GM23338 (cell line): ENCODE data around the gene GNAI3. TPM values are rescaled to one million over a fixed set of nuclear protein-coding genes. Genes with fewer than 3 reads are reported as not detected.

Source experiments
- ATAC-seq: fragments of 200-7000 bp; cut with Tn5 transposase; 3 replicates; pipeline ENCODE4 v1.9.1; 2020
- DNase-seq: peaks from one replicate; pipeline ENCODE4 v3.0.0-alpha.2; 2015; ENCODE audit warnings: low spot score
- H2AFZ ChIP-seq: fragments of 200-600 bp; sonication (generic); 2 replicates; pipeline ENCODE4 v1.8.0; 2016; ENCODE audit warnings: antibody characterized with exemption, mild to moderate bottlenecking, moderate library complexity
- H3F3A ChIP-seq: fragments of 200-600 bp; sonication (generic); replicated peaks from 2 replicates; pipeline ENCODE4 v1.8.0; 2017; ENCODE audit warnings: antibody characterized with exemption, mixed run types, low read depth
- H3K27ac ChIP-seq: fragments of 200-600 bp; sonication (generic); 2 replicates; pipeline ENCODE4 v1.6.1; 2016; ENCODE audit warnings: low read depth
- H3K27me3 ChIP-seq: fragments of 200-600 bp; sonication (generic); 2 replicates; pipeline ENCODE4 v1.8.0; 2016; ENCODE audit warnings: mild to moderate bottlenecking, mixed run types, moderate library complexity; ENCODE audit not compliant: insufficient read depth
- H3K36me3 ChIP-seq: fragments of 200-600 bp; sonication (generic); 2 replicates; pipeline ENCODE4 v1.8.0; 2016; ENCODE audit warnings: mild to moderate bottlenecking; ENCODE audit not compliant: insufficient read depth
- H3K4me1 ChIP-seq: fragments of 200-600 bp; sonication (generic); 2 replicates; pipeline ENCODE4 v1.8.0; 2016; ENCODE audit warnings: mild to moderate bottlenecking, moderate library complexity; ENCODE audit not compliant: insufficient read depth
- H3K4me2 ChIP-seq: fragments of 200-600 bp; sonication (generic); 2 replicates; pipeline ENCODE4 v1.7.1; 2017; ENCODE audit warnings: mixed run types
- H3K4me3 ChIP-seq: fragments of 200-600 bp; sonication (generic); 2 replicates; pipeline ENCODE4 v1.6.1; 2016; ENCODE audit warnings: mixed run types
- H3K79me2 ChIP-seq: fragments of 200-600 bp; sonication (generic); replicated peaks from 2 replicates; pipeline ENCODE4 v1.8.0; 2017; ENCODE audit warnings: mild to moderate bottlenecking; ENCODE audit not compliant: insufficient read depth
- H3K9me2 ChIP-seq: fragments of 200-600 bp; sonication (generic); 2 replicates; pipeline ENCODE4 v1.8.0; 2017; ENCODE audit not compliant: insufficient read depth
- H4K20me1 ChIP-seq: fragments of 200-600 bp; sonication (generic); replicated peaks from 2 replicates; pipeline ENCODE4 v1.8.0; 2017; ENCODE audit warnings: mild to moderate bottlenecking; ENCODE audit not compliant: insufficient read depth
- H3K27ac Mint-ChIP-seq: 2 replicates; pipeline ENCODE4 v1.8.0; 2020; ENCODE audit warnings: inconsistent platforms, mild to moderate bottlenecking, moderate library complexity, mixed read lengths
- H3K27me3 Mint-ChIP-seq: 3 replicates; pipeline ENCODE4 v1.8.0; 2022; ENCODE audit warnings: low read depth, mild to moderate bottlenecking, moderate library complexity, mixed read lengths, inconsistent platforms; ENCODE audit not compliant: insufficient read depth, poor library complexity
- H3K36me3 Mint-ChIP-seq: 3 replicates; pipeline ENCODE4 v1.8.0; 2021; ENCODE audit warnings: low read depth, mild to moderate bottlenecking, inconsistent platforms, moderate library complexity, mixed read lengths
- H3K4me1 Mint-ChIP-seq: 3 replicates; pipeline ENCODE4 v1.8.0; 2020; ENCODE audit warnings: mild to moderate bottlenecking, inconsistent platforms, mixed read lengths
- H3K4me3 Mint-ChIP-seq: 3 replicates; pipeline ENCODE4 v1.8.0; 2021; ENCODE audit warnings: moderate library complexity, mild to moderate bottlenecking, inconsistent platforms, mixed read lengths
- H3K9me3 Mint-ChIP-seq: 3 replicates; pipeline ENCODE4 v1.8.0; 2020; ENCODE audit warnings: moderate library complexity, mild to moderate bottlenecking, inconsistent platforms, mixed read lengths
- CREB1 ChIP-seq: fragments of 250-450 bp; sonication (Bioruptor Pico); IDR thresholded peaks from 2 replicates; pipeline ENCODE4 v1.5.0; 2020; ENCODE audit warnings: low read depth, mild to moderate bottlenecking, moderate library complexity
- EZH2 ChIP-seq: fragments of 200-600 bp; sonication (generic); IDR thresholded peaks from one replicate; pipeline ENCODE4 v1.8.0; 2017; ENCODE audit warnings: antibody characterized with exemption, mild to moderate bottlenecking, low read depth; ENCODE audit not compliant: unreplicated experiment
- EZH2phosphoT487 ChIP-seq: fragments of 200-600 bp; sonication (generic); IDR thresholded peaks from one replicate; pipeline ENCODE4 v1.8.1; 2018; ENCODE audit warnings: antibody characterized with exemption; ENCODE audit not compliant: unreplicated experiment
- JUNB ChIP-seq: IDR thresholded peaks from one replicate; pipeline ENCODE4 v1.6.1; 2016; ENCODE audit warnings: antibody characterized with exemption; ENCODE audit not compliant: unreplicated experiment
- NANOG ChIP-seq: IDR thresholded peaks from 2 replicates; pipeline ENCODE4 v1.6.1; 2016; ENCODE audit warnings: antibody characterized with exemption, borderline replicate concordance
- POLR2AphosphoS5 ChIP-seq: IDR thresholded peaks from 2 replicates; pipeline ENCODE4 v1.6.1; 2016; ENCODE audit warnings: antibody characterized with exemption, low read depth
- STAT1 ChIP-seq: IDR thresholded peaks from one replicate; pipeline ENCODE4 v1.6.1; 2016; ENCODE audit warnings: antibody characterized with exemption; ENCODE audit not compliant: unreplicated experiment
- ZNF114 ChIP-seq: fragments of 250-450 bp; sonication (Bioruptor Pico); IDR thresholded peaks from 2 replicates; pipeline ENCODE4 v1.5.0; 2020; ENCODE audit warnings: mild to moderate bottlenecking, moderate library complexity
- ZNF331 ChIP-seq: fragments of 250-450 bp; sonication (Bioruptor Pico); IDR thresholded peaks from 2 replicates; pipeline ENCODE4 v1.5.0; 2020; ENCODE audit warnings: low read depth, mild to moderate bottlenecking, moderate library complexity
- ZNF462 ChIP-seq: fragments of 250-450 bp; sonication (Bioruptor Pico); IDR thresholded peaks from 2 replicates; pipeline ENCODE4 v1.5.0; 2020; ENCODE audit warnings: mild to moderate bottlenecking, moderate library complexity
- polyA plus RNA-seq: library from polyadenylated mRNA; unstranded; fragments of >200 nt; fragmentation: Nextera tagmentation; extraction: Ambion mirVana; gene quantifications from 2 replicates; pipeline ENCODE4 v1.2.1, GENCODE V29; 2016
- total RNA-seq: library from RNA; depleted of rRNA; stranded (reverse); fragments of >200 nt; shearing (Covaris generic); gene quantifications from 2 replicates; pipeline ENCODE4 v1.2.3, GENCODE V29; 2014
- TF ChIP-seq, protein P1 (sequence below): IDR thresholded peaks from one replicate; pipeline ENCODE4 v1.6.1; 2018; ENCODE audit warnings: antibody characterized with exemption; ENCODE audit not compliant: unreplicated experiment
- TF ChIP-seq, protein P2 (sequence below): IDR thresholded peaks from 2 replicates; pipeline ENCODE4 v1.6.1; 2016; ENCODE audit warnings: antibody characterized with exemption
- TF ChIP-seq, protein P3 (sequence below), 2 experiments: fragments of 200-600 bp in 1 of 2; sonication (generic) in 1 of 2; conservative IDR thresholded peaks; 2 replicates each; pipeline versions ENCODE4 v1.5.1 to v1.6.1; 2016 to 2017; ENCODE audit warnings: antibody characterized with exemption in 2 of 2, low read depth in 2 of 2, mild to moderate bottlenecking in 2 of 2, moderate library complexity in 1 of 2

Gene GNAI3
- total and polyA plus RNA-seq, 2 experiments from 2014 or later: 4.5 to 10.2 TPM

DNA sequence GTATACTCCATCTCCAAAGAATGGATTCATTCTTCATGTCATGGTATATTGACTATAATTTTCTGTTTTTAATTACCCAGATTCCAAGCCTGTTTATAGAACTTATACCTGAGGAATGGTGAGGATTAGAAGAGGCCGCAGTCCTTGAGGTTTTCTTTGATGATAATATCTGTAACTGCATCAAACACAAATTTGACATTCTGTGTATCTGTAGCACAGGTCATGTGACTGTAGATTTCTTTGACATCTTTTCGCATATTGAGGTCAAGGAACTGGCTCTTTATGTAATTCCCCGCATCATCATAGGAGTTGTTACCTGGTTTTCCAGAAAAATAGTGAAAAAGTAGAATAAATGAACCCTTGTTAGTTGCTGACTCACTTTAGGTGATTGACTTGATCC lies 54.8 kb downstream of the GNAI3 start (continued):
- TF ChIP-seq, protein P1, sequence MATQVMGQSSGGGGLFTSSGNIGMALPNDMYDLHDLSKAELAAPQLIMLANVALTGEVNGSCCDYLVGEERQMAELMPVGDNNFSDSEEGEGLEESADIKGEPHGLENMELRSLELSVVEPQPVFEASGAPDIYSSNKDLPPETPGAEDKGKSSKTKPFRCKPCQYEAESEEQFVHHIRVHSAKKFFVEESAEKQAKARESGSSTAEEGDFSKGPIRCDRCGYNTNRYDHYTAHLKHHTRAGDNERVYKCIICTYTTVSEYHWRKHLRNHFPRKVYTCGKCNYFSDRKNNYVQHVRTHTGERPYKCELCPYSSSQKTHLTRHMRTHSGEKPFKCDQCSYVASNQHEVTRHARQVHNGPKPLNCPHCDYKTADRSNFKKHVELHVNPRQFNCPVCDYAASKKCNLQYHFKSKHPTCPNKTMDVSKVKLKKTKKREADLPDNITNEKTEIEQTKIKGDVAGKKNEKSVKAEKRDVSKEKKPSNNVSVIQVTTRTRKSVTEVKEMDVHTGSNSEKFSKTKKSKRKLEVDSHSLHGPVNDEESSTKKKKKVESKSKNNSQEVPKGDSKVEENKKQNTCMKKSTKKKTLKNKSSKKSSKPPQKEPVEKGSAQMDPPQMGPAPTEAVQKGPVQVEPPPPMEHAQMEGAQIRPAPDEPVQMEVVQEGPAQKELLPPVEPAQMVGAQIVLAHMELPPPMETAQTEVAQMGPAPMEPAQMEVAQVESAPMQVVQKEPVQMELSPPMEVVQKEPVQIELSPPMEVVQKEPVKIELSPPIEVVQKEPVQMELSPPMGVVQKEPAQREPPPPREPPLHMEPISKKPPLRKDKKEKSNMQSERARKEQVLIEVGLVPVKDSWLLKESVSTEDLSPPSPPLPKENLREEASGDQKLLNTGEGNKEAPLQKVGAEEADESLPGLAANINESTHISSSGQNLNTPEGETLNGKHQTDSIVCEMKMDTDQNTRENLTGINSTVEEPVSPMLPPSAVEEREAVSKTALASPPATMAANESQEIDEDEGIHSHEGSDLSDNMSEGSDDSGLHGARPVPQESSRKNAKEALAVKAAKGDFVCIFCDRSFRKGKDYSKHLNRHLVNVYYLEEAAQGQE: no peak
- TF ChIP-seq ZNF462: no peak

GRCh38 chr1:109605381-109605780 lies 57.0 kb downstream of the GNAI3 start:
- no peak for DNase-seq
- Mint-ChIP-seq H3K4me3 (no peak overlapping the region), H3K27ac (no peak overlapping the region), H3K4me1 (peaks cover 11% of the 10 kb centered on the region), H3K9me3 (no peaks in the 10 kb centered on the region), H3K36me3 (no peaks in the 10 kb centered on the region), H3K27me3 (peaks cover 2% of the 10 kb centered on the region)
- no peaks in the 10 kb centered on the region for H3K27me3 ChIP-seq
- H3K36me3 ChIP-seq: no peaks in the 10 kb centered on the region
- no peak for ATAC-seq
- no peak overlapping the region for H3K4me2 ChIP-seq
- TF ChIP-seq, protein P2, sequence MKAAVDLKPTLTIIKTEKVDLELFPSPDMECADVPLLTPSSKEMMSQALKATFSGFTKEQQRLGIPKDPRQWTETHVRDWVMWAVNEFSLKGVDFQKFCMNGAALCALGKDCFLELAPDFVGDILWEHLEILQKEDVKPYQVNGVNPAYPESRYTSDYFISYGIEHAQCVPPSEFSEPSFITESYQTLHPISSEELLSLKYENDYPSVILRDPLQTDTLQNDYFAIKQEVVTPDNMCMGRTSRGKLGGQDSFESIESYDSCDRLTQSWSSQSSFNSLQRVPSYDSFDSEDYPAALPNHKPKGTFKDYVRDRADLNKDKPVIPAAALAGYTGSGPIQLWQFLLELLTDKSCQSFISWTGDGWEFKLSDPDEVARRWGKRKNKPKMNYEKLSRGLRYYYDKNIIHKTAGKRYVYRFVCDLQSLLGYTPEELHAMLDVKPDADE: no peak
- TF ChIP-seq EZH2phosphoT487: no peak
- TF ChIP-seq JUNB: no peak
- TF ChIP-seq ZNF114 (CRISPR knock-in tag): no peak
- TF ChIP-seq NANOG: no peak
- no peak for TF ChIP-seq CREB1 (CRISPR knock-in tag)
- no peak for TF ChIP-seq ZNF331 (CRISPR knock-in tag)
- TF ChIP-seq STAT1: no peak
- TF ChIP-seq, protein P3, sequence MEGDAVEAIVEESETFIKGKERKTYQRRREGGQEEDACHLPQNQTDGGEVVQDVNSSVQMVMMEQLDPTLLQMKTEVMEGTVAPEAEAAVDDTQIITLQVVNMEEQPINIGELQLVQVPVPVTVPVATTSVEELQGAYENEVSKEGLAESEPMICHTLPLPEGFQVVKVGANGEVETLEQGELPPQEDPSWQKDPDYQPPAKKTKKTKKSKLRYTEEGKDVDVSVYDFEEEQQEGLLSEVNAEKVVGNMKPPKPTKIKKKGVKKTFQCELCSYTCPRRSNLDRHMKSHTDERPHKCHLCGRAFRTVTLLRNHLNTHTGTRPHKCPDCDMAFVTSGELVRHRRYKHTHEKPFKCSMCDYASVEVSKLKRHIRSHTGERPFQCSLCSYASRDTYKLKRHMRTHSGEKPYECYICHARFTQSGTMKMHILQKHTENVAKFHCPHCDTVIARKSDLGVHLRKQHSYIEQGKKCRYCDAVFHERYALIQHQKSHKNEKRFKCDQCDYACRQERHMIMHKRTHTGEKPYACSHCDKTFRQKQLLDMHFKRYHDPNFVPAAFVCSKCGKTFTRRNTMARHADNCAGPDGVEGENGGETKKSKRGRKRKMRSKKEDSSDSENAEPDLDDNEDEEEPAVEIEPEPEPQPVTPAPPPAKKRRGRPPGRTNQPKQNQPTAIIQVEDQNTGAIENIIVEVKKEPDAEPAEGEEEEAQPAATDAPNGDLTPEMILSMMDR (conservative IDR thresholded peaks at IDR 0.05; ENCODE audit: low read depth in 2 of 2): no peak
- TF ChIP-seq EZH2: no peak
- TF ChIP-seq POLR2AphosphoS5: no peak
- H3K4me3 ChIP-seq: no peak overlapping the region
- H3K9me2 ChIP-seq: 0 out of 2 replicates have a peak, but pooled peaks cover 10% of the 10 kb centered on the region
- peaks cover 15% of the 10 kb centered on the region; the same call in 1 of the 2 replicates for H3K4me1 ChIP-seq
- no peaks in the 10 kb centered on the region for H3K79me2 ChIP-seq
- H3F3A ChIP-seq: no peaks in the 10 kb centered on the region
- H2AFZ ChIP-seq: no peak overlapping the region
- H4K20me1 ChIP-seq: no peaks in the 10 kb centered on the region; the same call in 1 of the 2 replicates
- no peak overlapping the region for H3K27ac ChIP-seq
